Right hindlimb (tissue), 1 donor: Measurements from ENCODE around the gene TOPBP1.
"Not testable (repeated sequence)": the region's sequence is repeated elsewhere in the genome, so short reads cannot be mapped to it uniquely, and the experiment has no call there.

Experiments
- DNase-seq: peaks from one replicate; pipeline ENCODE4 v3.0.0-alpha.2; 2018

The TOPBP1 gene

GRCh38 chr3:133568294-133569014 is 93.3 kb downstream of the TOPBP1 start:
- DNase-seq = no peak

GRCh38 chr3:133563816-133564215 is 97.9 kb downstream of the TOPBP1 start:
- no peak for DNase-seq

- no peak for DNase-seq
Measured at GRCh38 chr3:133563186-133563591, 98.6 kb downstream of the TOPBP1 start.

DNA sequence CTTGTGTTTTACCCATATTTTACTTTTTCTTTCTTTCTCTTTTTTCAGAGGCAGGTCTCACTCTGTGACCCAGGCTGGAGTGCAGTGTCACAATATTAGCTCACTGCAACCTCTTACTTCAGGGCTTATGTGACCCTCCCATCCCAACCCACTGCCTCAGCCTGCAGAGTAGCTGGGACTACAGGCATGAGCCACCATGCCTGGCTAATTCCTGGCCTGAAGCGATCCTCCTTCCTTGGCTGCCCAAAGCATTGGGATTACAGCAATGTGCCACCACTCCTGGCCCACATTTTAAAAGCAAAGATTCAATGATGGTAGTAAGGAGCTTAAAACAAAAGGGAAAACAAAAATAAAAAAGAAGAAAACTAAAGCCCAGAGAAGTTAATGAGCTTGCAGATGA is 99.4 kb downstream of the TOPBP1 start:
- DNase-seq = no peak

GRCh38 chr3:133561679-133562078 is 100.1 kb downstream of the TOPBP1 start:
- DNase-seq = no peak

DNA sequence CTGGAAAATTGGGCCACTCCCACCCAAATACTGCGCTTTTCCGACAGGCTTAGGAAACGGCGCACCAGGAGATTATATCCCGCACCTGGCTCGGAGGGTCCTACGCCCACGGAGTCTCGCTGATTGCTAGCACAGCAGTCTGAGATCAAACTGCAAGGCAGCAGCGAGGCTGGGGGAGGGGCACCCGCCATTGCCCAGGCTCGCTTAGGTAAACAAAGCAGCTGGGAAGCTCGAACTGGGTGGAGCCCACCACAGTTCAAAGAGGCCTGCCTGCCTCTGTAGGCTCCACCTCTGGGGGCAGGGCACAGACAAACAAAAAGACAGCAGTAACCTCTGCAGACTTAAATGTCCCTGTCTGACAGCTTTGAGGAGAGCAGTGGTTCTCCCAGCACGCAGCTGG is 110.2 kb downstream of the TOPBP1 start:
- not testable (repeated sequence) for DNase-seq
